HepG2 (cell line): ENCODE data around the gene TNRC18. TPM values are rescaled to one million over a fixed set of nuclear protein-coding genes. Genes with fewer than 3 reads are reported as not detected.

Experiments used
- DNMT1 ChIP-seq: sonication (generic); formaldehyde crosslinking; IDR thresholded peaks from 2 replicates; pipeline ENCODE4 v1.5.1; 2020; ENCODE audit warnings: mild to moderate bottlenecking, missing genetic modification reagents
- FLYWCH1 ChIP-seq: sonication (generic); formaldehyde crosslinking; IDR thresholded peaks from 2 replicates; pipeline ENCODE4 v1.8.1; 2023; ENCODE audit warnings: mild to moderate bottlenecking, missing genetic modification reagents
- NFYB ChIP-seq: sonication (generic); formaldehyde crosslinking; IDR thresholded peaks from 2 replicates; pipeline ENCODE4 v1.4.0; 2020; ENCODE audit warnings: missing genetic modification reagents
- RELA ChIP-seq: sonication (generic); formaldehyde crosslinking; IDR thresholded peaks from 2 replicates; pipeline ENCODE4 v1.4.0; 2020; ENCODE audit warnings: missing genetic modification reagents
- SMYD3 ChIP-seq: sonication (generic); formaldehyde crosslinking; IDR thresholded peaks from 2 replicates; pipeline ENCODE4 v1.8.1; 2023; ENCODE audit warnings: mild to moderate bottlenecking, missing genetic modification reagents
- SOX13 ChIP-seq, 3 experiments: fragments of 450-650 bp in 1 of 3; sonication (generic) in 1 of 3; formaldehyde crosslinking in 1 of 3; IDR thresholded peaks in 2 of 3; conservative IDR thresholded peaks in 1 of 3; 2 replicates each; pipeline versions ENCODE4 v1.5.0 to v1.6.1; 2016 to 2020; ENCODE audit warnings: antibody characterized with exemption in 1 of 3, mild to moderate bottlenecking in 1 of 3, missing compliant biosample characterization in 1 of 3, missing genetic modification reagents in 1 of 3, moderate library complexity in 1 of 3
- SP140L ChIP-seq: sonication (generic); formaldehyde crosslinking; IDR thresholded peaks from 2 replicates; pipeline ENCODE4 v1.4.0; 2020; ENCODE audit warnings: missing genetic modification reagents, borderline replicate concordance
- SP4 ChIP-seq: sonication (generic); formaldehyde crosslinking; IDR thresholded peaks from 2 replicates; pipeline ENCODE4 v1.8.1; 2023; ENCODE audit warnings: mild to moderate bottlenecking, missing genetic modification reagents
- TAF15 ChIP-seq: fragments of 200-400 bp; formaldehyde crosslinking; IDR thresholded peaks from one replicate; pipeline ENCODE4 v1.6.1; 2018; ENCODE audit warnings: mild to moderate bottlenecking, low read depth, low read length; ENCODE audit not compliant: poor library complexity, severe bottlenecking
- TOE1 ChIP-seq: sonication (generic); formaldehyde crosslinking; IDR thresholded peaks from 2 replicates; pipeline ENCODE4 v1.4.0; 2020; ENCODE audit warnings: mild to moderate bottlenecking, missing genetic modification reagents
- ZNF317 ChIP-seq: sonication (generic); formaldehyde crosslinking; IDR thresholded peaks from 2 replicates; pipeline ENCODE4 v1.5.0; 2020; ENCODE audit warnings: mild to moderate bottlenecking, missing genetic modification reagents
- ZNF547 ChIP-seq: sonication (generic); formaldehyde crosslinking; IDR thresholded peaks from 2 replicates; pipeline ENCODE4 v1.5.1; 2020; ENCODE audit warnings: mild to moderate bottlenecking, missing genetic modification reagents
- ZNF792 ChIP-seq: IDR thresholded peaks from 2 replicates; pipeline ENCODE4 v1.6.1; 2016
- polyA plus RNA-seq, 8 experiments: library from polyadenylated mRNA; depleted of rRNA in 3 of 8; stranded (reverse) in 7 of 8; unstranded in 1 of 8; fragments of >200 nt; fragmentation: Illumina TruSeq in 4 of 8; extraction: Trizol in 4 of 8; gene quantifications; 2 replicates each; pipeline versions ENCODE4 v1.2.1 to v1.2.3, GENCODE V29; 2011 to 2016; ENCODE audit warnings: low read depth in 4 of 8, missing spikeins in 1 of 8, mixed read lengths in 1 of 8; ENCODE audit not compliant: insufficient read depth in 1 of 8
- total RNA-seq, 5 experiments: library from RNA; depleted of rRNA; stranded (reverse); fragments of >200 nt; fragmentation: Illumina TruSeq; extraction: Trizol; gene quantifications; 2 replicates each; pipeline ENCODE4 v1.2.3, GENCODE V29; 2016; ENCODE audit warnings: low read depth in 1 of 5
- TF ChIP-seq, protein P1 (sequence below): IDR thresholded peaks from 2 replicates; pipeline ENCODE4 v1.6.1; 2016
- TF ChIP-seq, protein P2 (sequence below): sonication (generic); formaldehyde crosslinking; IDR thresholded peaks from 2 replicates; pipeline ENCODE4 v1.4.0; 2020; ENCODE audit warnings: missing genetic modification reagents, borderline replicate concordance
- TF ChIP-seq, protein P3 (sequence below): IDR thresholded peaks from 2 replicates; pipeline ENCODE4 v1.4.0; 2020; ENCODE audit warnings: mild to moderate bottlenecking, missing genetic modification reagents
- TF ChIP-seq, protein P4 (sequence below): sonication (generic); formaldehyde crosslinking; IDR thresholded peaks from 2 replicates; pipeline ENCODE4 v1.5.1; 2020; ENCODE audit warnings: missing genetic modification reagents, mild to moderate bottlenecking, borderline replicate concordance
- TF ChIP-seq, protein P5 (sequence below), 2 experiments: fragments of 450-650 bp in 1 of 2; sonication (generic) in 1 of 2; formaldehyde crosslinking; IDR thresholded peaks; 2 replicates each; pipeline versions ENCODE4 v1.5.0 to v1.8.0; 2020 to 2022; ENCODE audit warnings: mild to moderate bottlenecking in 1 of 2, missing genetic modification reagents in 1 of 2

The TNRC18 gene
- total and polyA plus RNA-seq, 2 of the 13 experiments (the other 11 are each of a cell fraction or from before 2014, with no cell fraction given): 11.7 to 17.4 TPM

DNA sequence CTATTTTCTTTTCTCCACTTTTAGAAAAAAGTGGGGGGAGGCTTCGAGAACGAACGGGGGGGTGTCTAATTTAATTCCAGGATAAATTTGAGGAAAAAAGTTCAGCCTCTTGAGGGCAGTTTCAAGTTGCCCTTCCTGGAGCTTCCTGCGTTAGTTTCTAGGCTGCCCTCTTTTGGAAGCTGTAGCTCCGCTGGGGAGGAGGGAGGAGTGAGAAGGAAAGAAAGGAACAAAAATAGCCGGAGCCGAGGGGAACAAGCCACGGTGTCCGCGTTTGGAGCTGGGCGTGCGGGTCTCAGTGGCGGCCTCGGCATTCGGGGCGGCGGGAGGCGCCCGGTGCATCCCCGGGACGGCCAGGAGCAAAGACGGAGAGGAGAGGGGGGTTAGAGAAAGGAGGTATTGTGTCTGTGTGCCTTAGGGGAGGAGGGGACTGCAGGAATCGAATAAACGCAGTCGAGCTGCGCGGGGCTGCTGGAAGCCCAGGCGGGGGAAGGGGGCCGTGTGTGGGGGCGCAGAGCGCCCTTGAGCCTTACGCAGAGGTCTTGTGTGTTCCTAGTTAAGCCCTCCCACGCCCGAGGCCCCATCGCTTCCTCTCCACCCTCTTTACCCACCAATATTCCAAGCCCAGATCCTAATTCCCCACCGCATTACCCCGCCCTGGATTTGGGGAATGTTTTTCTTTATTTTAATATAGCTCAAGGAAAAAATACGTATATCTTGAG is 2.0 kb upstream of the TNRC18 start (continued):
- TF ChIP-seq, protein P1, sequence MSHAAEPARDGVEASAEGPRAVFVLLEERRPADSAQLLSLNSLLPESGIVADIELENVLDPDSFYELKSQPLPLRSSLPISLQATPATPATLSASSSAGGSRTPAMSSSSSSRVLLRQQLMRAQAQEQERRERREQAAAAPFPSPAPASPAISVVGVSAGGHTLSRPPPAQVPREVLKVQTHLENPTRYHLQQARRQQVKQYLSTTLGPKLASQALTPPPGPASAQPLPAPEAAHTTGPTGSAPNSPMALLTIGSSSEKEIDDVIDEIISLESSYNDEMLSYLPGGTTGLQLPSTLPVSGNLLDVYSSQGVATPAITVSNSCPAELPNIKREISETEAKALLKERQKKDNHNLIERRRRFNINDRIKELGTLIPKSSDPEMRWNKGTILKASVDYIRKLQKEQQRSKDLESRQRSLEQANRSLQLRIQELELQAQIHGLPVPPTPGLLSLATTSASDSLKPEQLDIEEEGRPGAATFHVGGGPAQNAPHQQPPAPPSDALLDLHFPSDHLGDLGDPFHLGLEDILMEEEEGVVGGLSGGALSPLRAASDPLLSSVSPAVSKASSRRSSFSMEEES (CRISPR knock-in tag): peak; percentile 34; the same call in 1 of the 2 replicates
- TF ChIP-seq TOE1 (CRISPR knock-in tag) (no peak), SP4 (CRISPR knock-in tag) (no peak; the same call in 1 of the 2 replicates), ZNF547 (CRISPR knock-in tag) (no peak), SP140L (CRISPR knock-in tag) (no peak), SMYD3 (CRISPR knock-in tag) (no peak), SOX13 (IDR thresholded peaks at IDR 0.05) (no peak), SOX13 (CRISPR knock-in tag; conservative IDR thresholded peaks at IDR 0.05 in 1 of 2, IDR thresholded peaks at IDR 0.05 in 1 of 2) (peak in 1 of 2 experiments; percentile 66; a peak in 2 of 4 replicates), ZNF792 (CRISPR knock-in tag) (no peak), NFYB (CRISPR knock-in tag) (no peak), TAF15 (no peak), ZNF317 (CRISPR knock-in tag) (no peak; the same call in 1 of the 2 replicates), RELA (CRISPR knock-in tag) (no peak), FLYWCH1 (no peak), DNMT1 (CRISPR knock-in tag) (no peak)
- TF ChIP-seq, protein P2, sequence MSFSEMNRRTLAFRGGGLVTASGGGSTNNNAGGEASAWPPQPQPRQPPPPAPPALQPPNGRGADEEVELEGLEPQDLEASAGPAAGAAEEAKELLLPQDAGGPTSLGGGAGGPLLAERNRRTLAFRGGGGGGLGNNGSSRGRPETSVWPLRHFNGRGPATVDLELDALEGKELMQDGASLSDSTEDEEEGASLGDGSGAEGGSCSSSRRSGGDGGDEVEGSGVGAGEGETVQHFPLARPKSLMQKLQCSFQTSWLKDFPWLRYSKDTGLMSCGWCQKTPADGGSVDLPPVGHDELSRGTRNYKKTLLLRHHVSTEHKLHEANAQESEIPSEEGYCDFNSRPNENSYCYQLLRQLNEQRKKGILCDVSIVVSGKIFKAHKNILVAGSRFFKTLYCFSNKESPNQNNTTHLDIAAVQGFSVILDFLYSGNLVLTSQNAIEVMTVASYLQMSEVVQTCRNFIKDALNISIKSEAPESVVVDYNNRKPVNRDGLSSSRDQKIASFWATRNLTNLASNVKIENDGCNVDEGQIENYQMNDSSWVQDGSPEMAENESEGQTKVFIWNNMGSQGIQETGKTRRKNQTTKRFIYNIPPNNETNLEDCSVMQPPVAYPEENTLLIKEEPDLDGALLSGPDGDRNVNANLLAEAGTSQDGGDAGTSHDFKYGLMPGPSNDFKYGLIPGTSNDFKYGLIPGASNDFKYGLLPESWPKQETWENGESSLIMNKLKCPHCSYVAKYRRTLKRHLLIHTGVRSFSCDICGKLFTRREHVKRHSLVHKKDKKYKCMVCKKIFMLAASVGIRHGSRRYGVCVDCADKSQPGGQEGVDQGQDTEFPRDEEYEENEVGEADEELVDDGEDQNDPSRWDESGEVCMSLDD (CRISPR knock-in tag): no peak; the same call in 1 of the 2 replicates
- TF ChIP-seq, protein P3, sequence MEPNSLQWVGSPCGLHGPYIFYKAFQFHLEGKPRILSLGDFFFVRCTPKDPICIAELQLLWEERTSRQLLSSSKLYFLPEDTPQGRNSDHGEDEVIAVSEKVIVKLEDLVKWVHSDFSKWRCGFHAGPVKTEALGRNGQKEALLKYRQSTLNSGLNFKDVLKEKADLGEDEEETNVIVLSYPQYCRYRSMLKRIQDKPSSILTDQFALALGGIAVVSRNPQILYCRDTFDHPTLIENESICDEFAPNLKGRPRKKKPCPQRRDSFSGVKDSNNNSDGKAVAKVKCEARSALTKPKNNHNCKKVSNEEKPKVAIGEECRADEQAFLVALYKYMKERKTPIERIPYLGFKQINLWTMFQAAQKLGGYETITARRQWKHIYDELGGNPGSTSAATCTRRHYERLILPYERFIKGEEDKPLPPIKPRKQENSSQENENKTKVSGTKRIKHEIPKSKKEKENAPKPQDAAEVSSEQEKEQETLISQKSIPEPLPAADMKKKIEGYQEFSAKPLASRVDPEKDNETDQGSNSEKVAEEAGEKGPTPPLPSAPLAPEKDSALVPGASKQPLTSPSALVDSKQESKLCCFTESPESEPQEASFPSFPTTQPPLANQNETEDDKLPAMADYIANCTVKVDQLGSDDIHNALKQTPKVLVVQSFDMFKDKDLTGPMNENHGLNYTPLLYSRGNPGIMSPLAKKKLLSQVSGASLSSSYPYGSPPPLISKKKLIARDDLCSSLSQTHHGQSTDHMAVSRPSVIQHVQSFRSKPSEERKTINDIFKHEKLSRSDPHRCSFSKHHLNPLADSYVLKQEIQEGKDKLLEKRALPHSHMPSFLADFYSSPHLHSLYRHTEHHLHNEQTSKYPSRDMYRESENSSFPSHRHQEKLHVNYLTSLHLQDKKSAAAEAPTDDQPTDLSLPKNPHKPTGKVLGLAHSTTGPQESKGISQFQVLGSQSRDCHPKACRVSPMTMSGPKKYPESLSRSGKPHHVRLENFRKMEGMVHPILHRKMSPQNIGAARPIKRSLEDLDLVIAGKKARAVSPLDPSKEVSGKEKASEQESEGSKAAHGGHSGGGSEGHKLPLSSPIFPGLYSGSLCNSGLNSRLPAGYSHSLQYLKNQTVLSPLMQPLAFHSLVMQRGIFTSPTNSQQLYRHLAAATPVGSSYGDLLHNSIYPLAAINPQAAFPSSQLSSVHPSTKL (CRISPR knock-in tag): peak; percentile 66
- TF ChIP-seq, protein P4, sequence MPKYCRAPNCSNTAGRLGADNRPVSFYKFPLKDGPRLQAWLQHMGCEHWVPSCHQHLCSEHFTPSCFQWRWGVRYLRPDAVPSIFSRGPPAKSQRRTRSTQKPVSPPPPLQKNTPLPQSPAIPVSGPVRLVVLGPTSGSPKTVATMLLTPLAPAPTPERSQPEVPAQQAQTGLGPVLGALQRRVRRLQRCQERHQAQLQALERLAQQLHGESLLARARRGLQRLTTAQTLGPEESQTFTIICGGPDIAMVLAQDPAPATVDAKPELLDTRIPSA (CRISPR knock-in tag): no peak
- TF ChIP-seq, protein P5, sequence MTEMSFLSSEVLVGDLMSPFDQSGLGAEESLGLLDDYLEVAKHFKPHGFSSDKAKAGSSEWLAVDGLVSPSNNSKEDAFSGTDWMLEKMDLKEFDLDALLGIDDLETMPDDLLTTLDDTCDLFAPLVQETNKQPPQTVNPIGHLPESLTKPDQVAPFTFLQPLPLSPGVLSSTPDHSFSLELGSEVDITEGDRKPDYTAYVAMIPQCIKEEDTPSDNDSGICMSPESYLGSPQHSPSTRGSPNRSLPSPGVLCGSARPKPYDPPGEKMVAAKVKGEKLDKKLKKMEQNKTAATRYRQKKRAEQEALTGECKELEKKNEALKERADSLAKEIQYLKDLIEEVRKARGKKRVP (CRISPR knock-in tag; IDR thresholded peaks at IDR 0.05): no peak
